ENCODE measurements around the gene CD177. TPM values are rescaled to one million over a fixed set of nuclear protein-coding genes. Genes with fewer than 3 reads are reported as not detected.
"Not testable (repeated sequence)": the region's sequence is repeated elsewhere in the genome, so short reads cannot be mapped to it uniquely, and the experiment has no call there.

Gene CD177
- total RNA-seq, 4 donors from 2014 or later = 0.19 to 13.2 (median 5.1) TPM

GRCh38 chr19:43316591-43317319, 36.7 kb upstream of the CD177 start:
- WGBS, 2 donors = 76 to 79% methylated on average over 15 to 19 of the region's 27 CpGs
- DNase-seq = no peak
- Histone ChIP-seq H3K4me3 (no peak overlapping the region), H3K27ac (no peak overlapping the region), H3K36me3 (no peaks in the 10 kb centered on the region), H3K27me3 (peaks cover 0 to 13% (median 0%) of the 10 kb centered on the region in 4 donors), H3K4me1 (no peaks in the 10 kb centered on the region), H3K9me3 (no peaks in the 10 kb centered on the region)
- TF ChIP-seq POLR2A (IDR thresholded peaks at IDR 0.05) = no peak
- TF ChIP-seq CTCF (IDR thresholded peaks at IDR 0.05) = peak in 1 of 6 experiments; percentile 33
- intact Hi-C loops (cut with DNase I) = no loop called here

GRCh38 chr19:43318203-43318602, 35.3 kb upstream of the CD177 start:
- no peak for TF ChIP-seq POLR2A (IDR thresholded peaks at IDR 0.05)
- no peak for TF ChIP-seq CTCF (IDR thresholded peaks at IDR 0.05)
- 59 to 65% methylated on average over 3 of the region's 3 CpGs for WGBS, 2 donors
- Histone ChIP-seq H3K36me3 (no peaks in the 10 kb centered on the region), H3K4me3 (no peak overlapping the region), H3K9me3 (no peaks in the 10 kb centered on the region), H3K27ac (no peak overlapping the region), H3K4me1 (no peaks in the 10 kb centered on the region), H3K27me3 (peaks cover 0 to 13% (median 0%) of the 10 kb centered on the region in 4 donors)
- intact Hi-C loops (cut with DNase I) = no loop called here
- DNase-seq = no peak

GRCh38 chr19:43318796-43319314, 34.6 kb upstream of the CD177 start:
- DNase-seq = no peak
- intact Hi-C loops (cut with DNase I) = no loop called here
- Histone ChIP-seq H3K27ac (no peak overlapping the region), H3K9me3 (no peaks in the 10 kb centered on the region), H3K27me3 (peaks cover 0 to 13% (median 0%) of the 10 kb centered on the region in 4 donors), H3K4me3 (no peak overlapping the region), H3K4me1 (no peaks in the 10 kb centered on the region), H3K36me3 (no peaks in the 10 kb centered on the region)
- WGBS, 2 donors = 42 to 67% methylated on average over 4 of the region's 4 CpGs
- TF ChIP-seq CTCF (IDR thresholded peaks at IDR 0.05) = no peak
- no peak for TF ChIP-seq POLR2A (IDR thresholded peaks at IDR 0.05)

- Histone ChIP-seq H3K4me3 (no peak overlapping the region), H3K4me1 (no peaks in the 10 kb centered on the region), H3K36me3 (no peaks in the 10 kb centered on the region), H3K27me3 (peaks cover 0 to 13% (median 0%) of the 10 kb centered on the region in 4 donors), H3K27ac (no peak overlapping the region), H3K9me3 (no peaks in the 10 kb centered on the region)
- intact Hi-C loops (cut with DNase I) = no loop called here
- TF ChIP-seq POLR2A (IDR thresholded peaks at IDR 0.05) = no peak
- no peak for TF ChIP-seq CTCF (IDR thresholded peaks at IDR 0.05)
- DNase-seq = no peak
- 23 to 34% methylated on average over 2 of the region's 2 CpGs for WGBS, 2 donors
These were observed 32.9 kb upstream of the CD177 start for GRCh38 chr19:43320546-43320945.

GRCh38 chr19:43326761-43327160, 26.7 kb upstream of the CD177 start:
- H3K27ac ChIP-seq, DNase-seq: not testable (repeated sequence)

GRCh38 chr19:43328561-43328960, 24.9 kb upstream of the CD177 start:
- H3K36me3 ChIP-seq; H3K27me3 ChIP-seq; intact Hi-C loops (cut with DNase I); H3K4me3 ChIP-seq; H3K4me1 ChIP-seq; DNase-seq; H3K9me3 ChIP-seq: not testable (repeated sequence)
- WGBS, 2 donors = 84 to 87% methylated on average over 9 to 10 of the region's 12 CpGs
- peak overlapping the region in 1 of 4 donors; percentile 44 for H3K27ac ChIP-seq

More at GRCh38 chr19:43326761-43327160, 26.7 kb upstream of the CD177 start:
- intact Hi-C loops (cut with DNase I); H3K4me3 ChIP-seq; H3K36me3 ChIP-seq; H3K9me3 ChIP-seq; H3K4me1 ChIP-seq; H3K27me3 ChIP-seq: not testable (repeated sequence)
- WGBS, 2 donors = 84 to 100% methylated on average over 2 to 11 of the region's 11 CpGs

- H3K9me3 ChIP-seq; intact Hi-C loops (cut with DNase I); H3K27me3 ChIP-seq; H3K4me1 ChIP-seq; DNase-seq; H3K36me3 ChIP-seq: not testable (repeated sequence)
- Histone ChIP-seq H3K4me3 (peak overlapping the region in 1 of 4 donors; percentile 10), H3K27ac (peak overlapping the region in 2 of 4 donors; percentile 17 to 44)
- 59 to 60% methylated on average over 4 of the region's 4 CpGs for WGBS, 2 donors
These were observed 24.4 kb upstream of the CD177 start for GRCh38 chr19:43329049-43329448.
